HG03460 (cell line): ENCODE data around the gene DNAH5.

ENCODE experiments used
- ATAC-seq: cut with Tn5 transposase; IDR thresholded peaks from one replicate; pipeline ENCODE4 v1.9.1; 2021; ENCODE audit not compliant: unreplicated experiment

Gene DNAH5

DNA sequence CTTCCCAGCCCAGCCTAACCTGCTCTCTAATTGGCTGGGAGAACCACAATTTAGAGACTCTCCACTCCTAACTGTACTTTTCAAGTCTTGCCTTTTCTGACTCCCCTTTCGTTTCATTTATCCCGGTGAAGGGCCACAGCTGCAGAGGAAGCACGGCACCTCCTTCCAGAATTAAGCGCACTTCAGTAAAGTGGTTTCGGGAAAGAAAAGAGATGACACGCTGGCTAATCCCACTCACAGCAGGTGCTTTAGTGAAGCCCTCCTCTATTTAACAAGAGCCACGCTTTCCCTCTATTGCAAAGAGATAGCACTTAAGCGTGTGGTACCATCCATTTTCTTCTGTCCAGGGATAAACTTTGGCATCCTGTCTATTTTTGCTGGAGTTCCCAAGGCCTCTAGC, 4.8 kb downstream of the DNAH5 start:
- ATAC-seq = no peak

DNA sequence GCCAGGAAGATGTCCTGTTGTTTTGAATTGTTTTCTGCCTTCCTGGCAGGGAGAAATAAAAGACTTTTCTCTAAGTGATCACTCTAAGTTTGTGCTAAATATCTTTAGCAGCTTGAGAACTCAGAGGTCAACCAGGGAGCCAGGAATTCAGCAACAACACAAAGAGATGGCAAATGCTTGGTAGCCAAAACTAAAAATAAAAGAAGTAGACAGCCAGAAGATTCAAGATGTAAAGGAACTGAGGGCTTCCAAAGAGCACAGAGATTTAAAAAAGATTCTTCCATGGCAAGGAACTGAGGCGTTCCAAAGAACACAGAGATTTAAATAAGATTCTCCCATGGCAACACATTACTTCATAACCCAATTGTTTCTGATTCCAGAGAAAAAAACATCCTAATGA, 9.6 kb downstream of the DNAH5 start:
- ATAC-seq = no peak

DNA sequence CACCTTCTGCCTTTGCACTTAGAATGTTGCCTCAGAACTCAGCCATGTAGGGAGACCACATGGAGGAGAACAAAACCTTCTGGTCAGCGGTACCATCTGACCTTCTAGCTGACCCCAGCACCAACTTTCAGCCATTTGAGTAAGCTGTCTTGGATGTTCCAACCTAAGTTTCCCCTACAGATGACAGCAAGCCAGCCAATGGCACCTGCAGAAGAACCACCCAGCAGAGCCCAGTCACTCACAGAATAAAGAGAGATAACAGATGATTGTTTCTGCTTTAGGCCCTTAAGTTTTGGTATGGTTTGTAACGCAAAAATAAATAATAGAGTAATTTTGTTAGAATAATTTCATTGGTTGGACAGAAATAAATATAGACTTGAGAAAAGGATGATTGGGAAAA, 10.4 kb downstream of the DNAH5 start:
- ATAC-seq = no peak

DNA sequence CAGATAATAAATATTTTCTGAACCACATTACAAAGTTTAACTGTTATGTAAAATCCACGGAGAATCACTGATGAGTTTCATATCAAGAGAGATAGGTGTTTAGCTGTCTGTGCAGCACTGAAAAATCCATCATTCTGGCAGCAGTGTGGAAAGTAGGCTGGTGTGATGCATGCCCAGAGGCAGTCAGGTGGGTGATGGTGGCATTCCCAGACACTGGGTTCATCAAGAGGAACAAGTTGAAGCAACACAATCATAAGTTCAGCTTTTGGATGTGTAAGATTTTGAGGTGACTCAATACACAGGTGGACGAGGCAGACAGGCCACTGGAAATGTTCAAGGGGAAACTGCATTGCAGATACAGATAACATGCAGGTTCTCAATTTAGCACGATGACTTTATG, 11.9 kb downstream of the DNAH5 start:
- no peak for ATAC-seq

DNA sequence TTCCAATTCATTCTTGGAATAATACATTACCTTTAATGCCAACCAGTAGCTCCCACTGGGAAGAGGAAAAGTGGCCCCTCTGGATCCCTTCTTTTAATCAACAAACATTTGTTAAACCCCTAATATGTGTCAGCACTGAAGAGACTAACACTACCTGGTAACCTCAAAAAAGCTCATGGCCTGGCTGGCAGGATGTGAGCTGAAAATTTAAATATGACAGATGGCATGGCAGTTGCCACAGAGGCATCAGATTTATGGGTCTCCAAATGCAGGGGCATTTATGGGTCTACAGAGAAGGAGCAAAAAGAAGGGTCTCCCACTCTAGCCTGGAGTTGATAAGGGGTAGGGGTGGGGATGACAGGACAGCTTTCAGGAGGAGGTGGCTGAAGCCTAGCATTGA, 12.5 kb downstream of the DNAH5 start:
- no peak for ATAC-seq

DNA sequence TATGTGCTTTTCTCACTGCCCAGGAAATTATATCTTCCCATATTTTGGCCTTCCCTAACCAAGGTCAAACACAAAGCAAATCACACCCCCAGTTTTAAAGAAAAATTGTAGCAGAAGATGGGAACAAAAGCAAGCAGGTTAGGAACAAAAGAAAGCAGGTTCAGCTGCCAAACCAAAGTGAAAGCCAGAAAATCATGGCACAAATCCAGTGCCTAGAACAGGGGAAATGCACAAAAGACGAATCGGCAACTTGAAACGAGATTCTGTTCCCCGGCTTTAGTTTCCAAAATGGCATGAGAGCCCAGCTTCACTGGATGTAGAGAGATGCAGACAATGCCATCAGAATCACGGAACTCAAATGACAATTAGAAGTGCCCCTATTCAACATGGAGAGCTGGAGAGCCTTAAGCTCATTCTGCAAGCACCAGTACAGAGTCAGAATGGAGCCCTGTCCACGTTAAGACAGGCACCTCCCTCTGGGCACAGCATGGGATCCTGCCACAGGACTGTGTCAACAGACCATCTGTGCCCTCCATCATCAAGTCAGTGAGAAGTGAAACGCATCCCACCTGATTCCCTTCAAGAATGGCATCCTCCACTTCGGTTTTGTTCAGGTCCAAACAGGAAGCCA, 13.8 kb downstream of the DNAH5 start:
- no peak for ATAC-seq

DNA sequence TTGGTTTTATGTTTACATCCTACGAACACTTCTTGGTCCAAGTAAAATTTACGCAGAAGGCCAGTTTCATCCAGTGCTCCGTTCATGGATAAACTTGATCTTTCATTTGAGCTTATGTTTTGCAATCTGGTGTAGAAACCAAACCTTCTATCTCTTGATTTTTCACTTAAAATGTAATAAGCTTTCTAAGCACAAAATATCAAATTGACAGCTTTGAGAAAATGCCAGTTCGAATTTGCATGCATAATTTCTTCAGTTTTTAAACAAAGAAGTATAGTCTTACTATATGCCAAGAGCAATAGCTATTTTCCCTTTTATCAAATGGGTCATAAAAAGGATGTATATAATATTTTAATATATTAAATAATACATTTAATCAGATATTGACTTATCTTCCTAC, 17.8 kb downstream of the DNAH5 start:
- no peak for ATAC-seq

DNA sequence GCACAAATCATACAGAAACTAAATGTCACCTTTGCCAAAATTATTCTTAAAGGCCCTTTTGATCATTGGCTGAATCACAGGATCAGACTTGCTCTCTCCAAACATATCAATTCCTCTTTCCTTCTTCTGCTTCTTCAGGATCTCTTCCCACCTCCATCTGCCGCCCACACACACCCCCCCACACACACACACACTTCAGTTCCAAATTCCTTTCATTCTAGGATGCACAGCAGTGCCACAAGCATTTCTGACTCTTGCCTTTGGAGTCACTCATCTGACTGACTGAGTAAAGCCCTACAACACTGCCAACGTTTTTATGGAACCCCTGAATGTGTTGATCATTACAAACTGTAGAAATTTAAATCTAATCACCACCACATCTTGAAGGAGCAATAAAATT, 22.9 kb downstream of the DNAH5 start:
- ATAC-seq = no peak

DNA sequence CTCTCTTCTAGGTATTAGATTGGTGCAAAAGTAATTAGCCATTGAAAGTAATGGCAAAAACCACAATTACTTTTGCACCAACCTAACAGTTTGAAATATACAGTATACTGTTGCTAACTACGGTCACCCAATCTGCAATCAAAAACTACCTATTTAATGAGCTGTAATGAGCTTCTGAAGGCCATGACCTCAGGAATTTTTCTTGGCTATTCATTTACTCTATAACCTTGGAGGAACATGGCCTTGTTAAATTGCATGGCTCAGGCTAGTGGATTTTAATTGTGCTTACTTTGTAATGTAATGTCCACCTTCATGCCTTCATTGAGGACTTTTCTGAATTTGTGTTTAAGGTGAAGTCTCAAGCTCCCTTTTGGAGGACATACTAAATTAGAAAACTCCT, 24.7 kb downstream of the DNAH5 start:
- no peak for ATAC-seq

DNA sequence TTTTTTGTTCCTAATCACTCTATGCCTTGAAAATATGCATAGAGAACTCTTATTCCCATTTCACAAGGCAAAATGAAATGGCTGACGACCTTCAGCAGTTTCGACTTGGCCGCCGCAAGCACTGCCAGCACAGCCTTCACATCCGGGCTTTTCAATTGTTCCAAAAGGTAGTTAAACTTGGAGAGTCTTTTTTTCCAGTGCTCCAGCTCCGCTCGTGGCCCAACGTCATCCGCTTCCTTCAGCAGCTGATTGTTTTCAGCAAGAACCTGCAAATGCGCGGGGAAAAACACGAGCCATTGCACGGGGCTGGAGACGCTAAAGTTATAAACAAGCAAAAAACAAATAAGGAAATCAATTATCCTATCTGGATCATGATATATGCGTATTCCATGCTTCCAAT, 25.4 kb downstream of the DNAH5 start:
- ATAC-seq = no peak

DNA sequence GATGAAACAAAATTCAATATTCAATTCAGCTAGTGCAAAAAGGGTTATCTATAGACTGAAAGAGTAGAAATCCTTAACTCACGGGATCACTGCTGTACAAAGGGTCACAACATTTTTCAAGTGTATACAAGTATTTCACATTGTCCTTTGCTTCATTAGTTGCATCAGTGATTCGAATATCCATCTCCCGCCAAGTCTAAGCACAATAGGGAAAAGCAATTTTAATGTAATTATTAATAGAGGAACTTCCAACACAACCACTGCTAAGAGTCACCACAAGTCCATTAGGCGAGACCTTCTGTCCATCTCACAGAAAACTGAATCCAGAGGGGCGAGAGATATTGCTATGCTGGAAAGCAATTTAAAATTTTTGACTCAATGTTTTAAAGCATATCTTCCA, 27.4 kb downstream of the DNAH5 start:
- ATAC-seq = no peak

DNA sequence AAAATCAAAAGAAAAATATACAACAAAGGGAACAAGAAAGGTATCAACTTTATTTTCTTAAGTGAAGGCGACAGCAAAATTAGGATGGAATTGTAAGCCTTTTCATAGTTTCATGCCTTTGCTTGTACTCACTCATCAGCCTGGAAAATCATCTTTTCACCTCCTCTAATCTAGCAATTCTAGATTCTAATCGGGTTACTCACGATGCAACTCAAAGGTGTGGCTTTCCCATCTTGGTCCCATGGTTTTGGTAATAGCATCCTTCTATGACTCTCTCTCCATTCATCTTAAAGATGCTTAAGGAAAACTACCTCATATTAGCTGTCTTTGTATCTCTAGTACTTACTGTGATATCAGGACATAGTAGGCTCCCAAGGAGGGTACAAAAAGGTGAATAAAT, 30.5 kb downstream of the DNAH5 start:
- ATAC-seq = no peak

DNA sequence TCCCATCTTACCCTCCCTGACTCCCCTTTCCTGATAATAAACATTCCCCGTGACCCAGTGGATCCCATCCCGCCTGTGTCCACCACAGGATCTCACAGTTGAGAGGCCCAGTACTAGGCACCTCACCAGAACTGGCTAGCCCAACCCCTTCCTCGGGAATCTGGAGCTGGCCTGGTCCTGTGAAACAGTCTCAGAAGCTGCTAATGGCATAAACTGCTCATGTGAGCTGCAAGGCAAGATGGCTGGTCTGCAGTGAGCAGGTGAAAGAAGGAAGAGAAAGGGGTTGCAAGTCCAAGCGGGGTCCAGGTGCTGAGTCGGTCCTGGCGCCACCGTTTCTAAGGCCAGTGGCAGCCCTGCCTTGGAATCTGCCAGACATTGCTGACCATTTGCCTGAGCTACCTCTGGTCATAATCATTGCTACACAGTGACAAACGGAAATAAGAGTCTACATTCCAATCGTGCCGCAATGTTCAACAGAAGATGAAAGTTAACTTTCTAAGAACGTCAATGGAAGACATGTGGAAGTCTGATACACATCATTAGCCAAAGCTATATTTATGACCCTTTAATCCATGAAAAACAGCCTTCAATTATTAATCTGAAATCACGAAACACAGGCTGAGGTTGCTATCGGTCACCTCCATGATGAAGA, 33.7 kb downstream of the DNAH5 start:
- ATAC-seq = no peak

DNA sequence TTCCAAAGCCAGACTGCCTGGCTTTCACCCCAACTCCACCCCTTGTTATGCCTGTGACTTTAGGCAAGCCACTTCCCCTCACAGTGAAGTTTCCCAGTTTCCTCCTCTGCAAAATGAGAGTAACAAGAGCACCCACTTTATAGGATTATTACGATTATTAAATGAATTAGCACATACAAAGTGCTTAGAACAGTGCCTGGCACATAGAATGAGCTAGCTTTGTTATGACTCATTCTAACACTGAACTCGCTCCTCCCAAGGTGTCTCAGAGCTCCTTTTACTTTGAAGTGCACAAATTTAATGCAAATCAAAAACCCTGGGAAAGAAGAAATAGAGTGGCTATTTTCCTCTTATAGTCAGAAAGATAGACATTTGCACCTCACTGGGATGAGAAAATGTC, 34.3 kb downstream of the DNAH5 start:
- ATAC-seq = no peak

DNA sequence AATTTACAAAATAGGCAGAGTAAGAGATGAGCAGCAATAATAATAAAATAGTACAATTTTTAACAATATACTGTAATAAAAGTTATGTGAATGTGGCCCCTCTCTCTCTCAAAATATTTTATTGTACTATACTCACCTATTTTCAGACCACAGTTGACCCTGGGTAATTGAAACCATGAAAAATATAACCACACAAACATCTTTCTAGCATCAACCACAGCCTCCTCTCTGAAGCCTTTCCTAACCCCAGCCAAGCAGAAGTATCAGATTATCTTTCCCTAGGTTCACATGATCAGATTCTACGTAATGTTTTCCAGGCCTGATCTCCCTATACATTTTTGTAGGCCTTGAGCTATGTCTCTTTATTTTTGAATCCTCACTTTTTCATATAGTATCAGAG, 35.2 kb downstream of the DNAH5 start:
- no peak for ATAC-seq

DNA sequence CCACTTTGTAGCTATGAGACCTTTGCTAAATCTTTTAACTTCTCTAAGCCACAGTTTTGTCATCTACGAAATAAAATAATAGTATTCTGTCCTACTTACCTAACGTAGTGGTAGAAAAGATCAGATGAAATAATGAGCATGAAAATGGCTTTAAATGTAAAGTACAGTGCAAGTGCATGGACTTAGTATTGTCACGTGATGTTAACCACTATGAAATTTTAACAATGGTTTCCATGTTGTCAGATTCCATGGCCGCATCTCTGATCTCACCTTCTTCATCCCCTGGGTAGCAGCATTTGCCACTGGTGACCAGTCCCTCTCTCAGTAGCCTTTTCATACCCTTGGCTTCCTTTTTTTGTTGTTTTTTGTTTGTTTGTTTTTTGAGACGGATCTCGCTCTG, 45.9 kb downstream of the DNAH5 start:
- no peak for ATAC-seq

DNA sequence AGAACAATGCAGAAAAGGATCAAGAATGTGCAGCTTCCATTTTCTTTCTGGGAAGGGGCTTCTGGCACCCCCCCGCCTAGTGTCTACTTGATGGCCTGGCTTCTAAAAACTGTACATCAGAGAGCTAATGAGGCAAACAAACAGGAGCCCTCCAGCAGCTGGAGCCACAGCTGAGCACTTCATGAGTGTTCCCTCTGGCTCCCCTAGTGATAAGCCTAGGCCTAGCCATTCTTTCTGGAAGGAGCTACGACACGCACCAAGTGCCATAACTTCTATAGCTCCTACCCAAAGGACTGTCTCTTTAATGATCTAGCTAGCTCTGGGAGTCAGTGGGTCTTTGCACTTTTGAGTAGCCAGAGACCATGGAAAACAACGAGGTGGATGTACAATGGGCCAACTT, 66.1 kb downstream of the DNAH5 start:
- ATAC-seq = no peak

DNA sequence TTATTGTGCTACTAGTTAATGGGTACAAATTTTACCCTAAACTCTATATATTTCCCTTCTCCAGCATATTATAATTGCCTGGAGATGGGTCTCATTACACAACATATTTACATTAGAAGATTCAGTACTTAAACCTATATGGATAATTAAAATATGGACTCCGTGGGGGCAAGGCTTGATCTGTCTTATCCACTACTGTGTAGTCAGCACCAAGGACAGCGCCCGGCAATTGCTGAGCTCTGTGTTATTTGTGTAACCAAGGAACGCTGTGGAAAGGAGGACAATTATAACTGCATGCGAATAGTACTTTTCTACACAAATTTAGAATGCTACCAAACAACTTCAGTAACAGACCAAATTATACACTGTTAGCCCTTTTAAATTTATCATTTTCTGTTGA, 77.7 kb downstream of the DNAH5 start:
- no peak for ATAC-seq

DNA sequence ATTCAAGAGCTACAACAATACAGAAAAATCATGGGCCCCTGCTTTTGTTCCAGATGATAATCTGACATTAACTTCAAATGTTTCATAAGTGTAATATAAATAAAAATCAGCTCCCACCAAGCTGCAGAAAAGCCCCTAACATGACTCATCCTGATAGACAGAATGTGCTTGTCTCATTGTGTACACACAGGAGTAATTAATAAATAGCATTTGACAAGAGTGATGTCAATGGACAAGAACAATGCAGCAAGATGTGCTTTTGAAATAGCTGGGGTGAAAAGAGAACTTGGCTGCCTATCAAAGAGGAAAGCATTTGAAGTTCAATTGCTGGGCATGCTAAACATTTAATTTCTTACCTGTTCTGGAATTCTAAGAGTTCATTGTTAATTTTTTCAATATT, 79.2 kb downstream of the DNAH5 start:
- ATAC-seq = no peak

DNA sequence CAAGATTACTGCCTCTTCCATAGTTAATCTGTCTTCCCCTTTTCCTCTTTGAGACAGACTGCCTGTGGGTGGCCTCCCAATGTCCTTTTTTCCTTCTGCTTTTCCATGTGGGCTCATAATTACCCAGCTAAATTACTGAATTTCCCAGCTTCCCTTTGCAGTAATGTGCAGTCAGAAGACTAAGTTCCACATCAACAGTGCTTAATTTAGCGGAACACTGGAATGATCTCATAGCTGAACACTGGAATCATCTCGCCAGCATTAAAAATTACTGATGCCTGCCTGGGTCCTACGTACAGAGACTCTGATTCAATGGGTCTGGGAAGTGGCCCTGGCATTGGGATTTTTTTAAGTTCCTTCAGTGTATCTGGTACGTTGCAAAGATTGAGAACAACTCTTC, 84.3 kb downstream of the DNAH5 start:
- no peak for ATAC-seq

DNA sequence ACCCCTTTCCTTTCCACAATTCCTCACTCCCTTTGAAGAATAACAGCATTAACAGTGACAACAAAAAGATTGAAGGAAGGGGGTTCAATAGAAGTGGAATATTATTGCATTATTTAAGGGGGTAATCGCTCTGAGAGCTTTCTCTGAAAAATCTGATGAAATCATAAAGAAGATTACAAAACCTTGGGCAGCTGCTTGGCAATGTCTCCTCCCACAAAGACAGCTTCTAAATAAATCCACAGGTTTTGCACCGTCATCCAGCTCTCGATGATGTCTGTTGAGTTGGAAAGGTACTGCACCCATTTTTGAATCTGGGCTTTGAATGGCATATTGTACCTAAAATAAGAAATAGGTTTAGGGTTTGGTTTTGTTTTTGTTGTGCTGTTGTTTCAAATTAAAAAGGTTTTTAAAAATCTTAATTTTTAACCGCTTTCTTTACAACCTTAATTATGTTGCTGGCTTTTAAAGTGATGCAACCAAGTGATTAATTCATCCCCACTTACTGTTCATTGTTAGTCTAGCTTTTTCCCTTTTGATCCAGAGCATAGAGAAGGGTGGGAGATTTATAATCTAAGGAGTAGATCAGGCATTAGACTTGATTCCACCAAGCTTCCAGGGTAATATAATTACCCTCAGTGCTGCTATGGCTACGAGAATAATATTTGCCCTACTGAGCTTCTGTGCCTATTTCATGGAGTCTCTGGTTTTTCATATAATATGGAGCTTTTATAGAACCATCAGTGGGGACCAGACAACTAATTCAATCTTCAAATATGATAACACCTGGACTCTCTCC, 85.0 kb downstream of the DNAH5 start:
- no peak for ATAC-seq

DNA sequence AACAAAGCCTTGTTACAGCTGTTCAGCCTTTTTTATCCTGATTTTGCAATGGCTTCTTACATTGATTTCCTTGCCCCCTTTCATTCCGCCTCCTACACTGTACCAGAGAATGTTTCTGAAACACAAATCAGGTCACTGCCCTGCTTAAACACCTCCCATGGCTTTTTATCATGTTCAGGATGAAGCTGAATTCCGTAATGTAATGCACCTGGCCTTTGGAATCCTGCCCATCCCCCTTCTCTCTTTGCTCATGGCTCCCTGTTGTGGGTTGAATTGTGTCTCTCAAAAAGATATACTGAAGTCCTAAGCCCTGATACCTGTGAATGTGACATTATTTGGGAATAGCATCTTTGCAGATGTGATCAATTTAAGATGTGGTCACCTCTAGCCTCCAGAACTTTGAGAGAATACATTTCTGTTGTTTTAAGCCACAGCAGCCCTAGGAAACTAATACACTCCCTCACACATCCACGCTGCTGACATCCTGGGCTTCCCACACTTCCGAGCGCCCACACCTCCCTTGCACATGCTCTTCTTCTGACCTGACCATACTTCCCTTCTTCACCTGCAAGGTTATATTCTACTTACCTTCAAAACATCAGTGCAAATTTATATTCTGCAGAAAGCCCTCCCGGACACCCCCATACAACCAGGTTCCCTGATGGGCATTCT, 101.2 kb downstream of the DNAH5 start:
- ATAC-seq = no peak
